IMR-90 (cell line): ENCODE data around the gene MOG.

Experiments used
- CTCF ChIP-seq: conservative IDR thresholded peaks from 2 replicates; pipeline ENCODE4 v1.5.1; 2012; ENCODE audit warnings: mild to moderate bottlenecking, low read depth, low read length, improper control_type of control experiment
- POLR2A ChIP-seq: IDR thresholded peaks from 2 replicates; pipeline ENCODE4 v1.6.1; 2012; ENCODE audit warnings: mild to moderate bottlenecking, low read depth, low read length
- RCOR1 ChIP-seq: IDR thresholded peaks from 2 replicates; pipeline ENCODE4 v1.6.1; 2012; ENCODE audit warnings: mild to moderate bottlenecking, low read length, improper control_type of control experiment; ENCODE audit not compliant: insufficient replicate concordance
- SMC3 ChIP-seq: fragments of 150-350 bp; IDR thresholded peaks from 2 replicates; pipeline ENCODE4 v1.6.1; 2016; ENCODE audit warnings: low read depth, mild to moderate bottlenecking, antibody characterized with exemption, low read length, moderate library complexity

DNA sequence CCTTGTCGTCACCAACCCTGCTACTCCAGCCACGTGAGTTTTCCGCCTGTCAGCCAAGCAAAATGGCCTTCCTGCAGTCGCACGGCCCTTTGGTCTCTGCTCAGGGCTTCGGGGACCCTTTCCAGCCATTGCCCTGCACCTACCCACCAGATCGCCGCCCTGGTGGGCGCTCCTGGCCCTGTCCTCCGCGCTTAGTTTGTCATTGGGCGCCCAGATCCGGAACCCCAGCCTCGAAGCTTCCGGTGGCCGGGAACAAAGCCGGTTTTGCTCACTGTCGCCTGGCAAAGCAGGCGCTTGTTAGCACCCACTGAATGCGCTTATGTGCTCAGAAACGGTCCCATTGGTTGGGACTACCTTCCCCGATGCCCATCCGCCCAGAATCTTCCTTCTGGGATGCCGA, 23.5 kb downstream of the MOG start:
- no peak for TF ChIP-seq SMC3
- no peak for TF ChIP-seq CTCF
- TF ChIP-seq POLR2A = no peak
- TF ChIP-seq RCOR1 = no peak
